ENCODE data around the gene POLR2B.
"Not testable (repeated sequence)": the region's sequence is repeated elsewhere in the genome, so short reads cannot be mapped to it uniquely, and the experiment has no call there.

The POLR2B gene

GRCh38 chr4:56978750-56979303, at the start of gene POLR2B:
POLR2B (plus strand) TSS chr4:56978896; CDS start chr4:56978986, 90 bp downstream.
- peak; percentile 86 for DNase-seq (ENCODE audit: low read depth)

DNA sequence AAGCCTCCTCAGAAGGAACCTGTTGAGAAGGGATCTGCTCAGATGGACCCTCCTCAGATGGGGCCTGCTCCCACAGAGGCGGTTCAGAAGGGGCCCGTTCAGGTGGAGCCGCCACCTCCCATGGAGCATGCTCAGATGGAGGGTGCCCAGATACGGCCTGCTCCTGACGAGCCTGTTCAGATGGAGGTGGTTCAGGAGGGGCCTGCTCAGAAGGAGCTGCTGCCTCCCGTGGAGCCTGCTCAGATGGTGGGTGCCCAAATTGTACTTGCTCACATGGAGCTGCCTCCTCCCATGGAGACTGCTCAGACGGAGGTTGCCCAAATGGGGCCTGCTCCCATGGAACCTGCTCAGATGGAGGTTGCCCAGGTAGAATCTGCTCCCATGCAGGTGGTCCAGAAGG, 48.1 kb upstream of the POLR2B start:
- DNase-seq (ENCODE audit: low read depth), result no peak

DNA sequence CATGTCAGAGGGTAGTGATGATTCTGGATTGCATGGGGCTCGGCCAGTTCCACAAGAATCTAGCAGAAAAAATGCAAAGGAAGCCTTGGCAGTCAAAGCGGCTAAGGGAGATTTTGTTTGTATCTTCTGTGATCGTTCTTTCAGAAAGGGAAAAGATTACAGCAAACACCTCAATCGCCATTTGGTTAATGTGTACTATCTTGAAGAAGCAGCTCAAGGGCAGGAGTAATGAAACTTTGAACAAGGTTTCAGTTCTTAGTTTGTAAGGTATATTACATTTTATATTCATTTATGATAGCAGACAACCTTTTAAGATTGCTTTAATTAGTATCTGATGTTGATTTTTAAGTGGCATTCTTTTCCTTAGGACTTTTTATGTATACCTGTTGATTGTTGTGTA, 46.8 kb upstream of the POLR2B start:
- no peak for DNase-seq (ENCODE audit: low read depth)

- no peak for DNase-seq (ENCODE audit: low read depth)
Measured at GRCh38 chr4:56937262-56937661, 41.4 kb upstream of the POLR2B start.

- not testable (repeated sequence) for DNase-seq (ENCODE audit: low read depth)
Measured at GRCh38 chr4:56939826-56940225, 38.9 kb upstream of the POLR2B start.

- DNase-seq (ENCODE audit: low read depth), result no peak
Measured at GRCh38 chr4:56940403-56940802, 38.3 kb upstream of the POLR2B start.

DNA sequence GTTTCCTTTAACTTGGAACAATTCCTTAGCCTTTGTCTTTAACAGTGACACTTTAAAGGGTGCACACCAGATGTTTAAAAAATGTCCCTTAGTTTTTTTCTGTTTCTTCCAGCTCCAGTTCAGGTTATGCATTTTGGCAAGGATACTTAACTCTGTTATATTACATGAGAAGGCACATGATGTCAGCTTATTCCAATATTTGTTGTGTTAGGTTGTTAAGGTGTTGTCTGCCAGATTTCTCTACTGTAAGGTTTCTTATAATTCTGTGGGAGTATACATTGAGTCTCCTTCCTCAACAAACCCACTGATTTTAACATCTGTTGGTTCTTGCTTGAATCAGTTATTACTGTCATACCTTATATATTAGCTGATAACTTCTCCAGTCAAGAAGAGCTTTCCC, 37.7 kb upstream of the POLR2B start:
- DNase-seq (ENCODE audit: low read depth), result no peak

- no peak for DNase-seq (ENCODE audit: low read depth)
Measured at GRCh38 chr4:56941403-56941802, 37.3 kb upstream of the POLR2B start.

DNA sequence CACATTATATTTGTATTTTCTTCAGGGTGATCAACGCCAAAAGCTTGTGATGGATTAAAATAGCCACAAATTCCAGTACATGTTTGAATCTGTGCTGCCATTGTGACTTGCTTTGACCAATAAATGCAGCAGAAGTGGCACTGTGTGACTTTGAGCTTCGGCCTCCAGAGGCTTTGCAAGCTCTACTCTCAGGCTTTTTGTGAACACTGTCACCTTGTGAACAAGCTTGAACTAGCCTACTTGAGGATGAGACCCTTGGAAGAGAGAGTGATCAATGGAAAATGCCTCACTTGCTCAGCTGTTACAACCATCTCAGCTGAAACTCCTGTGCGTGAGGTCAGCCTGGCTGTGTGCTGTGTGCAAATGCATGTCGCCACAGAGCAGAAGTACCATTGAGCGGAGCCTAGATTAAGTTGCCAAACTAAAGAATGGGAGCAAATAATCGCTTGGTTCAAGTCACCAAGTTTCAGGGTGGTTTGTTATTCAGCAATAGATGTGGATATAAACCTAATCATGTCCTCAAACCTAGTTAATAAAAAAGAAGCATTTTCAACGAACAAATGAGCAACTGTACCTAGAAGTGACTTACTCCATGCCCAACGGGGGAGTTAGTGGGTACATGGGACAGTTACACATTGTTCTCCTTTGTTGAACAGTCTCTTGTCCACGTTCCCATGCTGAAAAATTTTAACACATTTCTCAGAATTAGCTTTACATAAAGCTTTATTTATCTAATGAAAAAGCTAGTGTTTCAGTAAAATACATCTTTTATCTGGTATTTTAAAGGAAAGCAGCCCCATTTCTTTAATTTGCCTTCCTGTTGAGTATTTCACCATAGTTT, 24.8 kb upstream of the POLR2B start:
- no peak for DNase-seq (ENCODE audit: low read depth)

- no peak for DNase-seq (ENCODE audit: low read depth)
Measured at GRCh38 chr4:56958111-56958517, 20.6 kb upstream of the POLR2B start.

GRCh38 chr4:56959100-56959499, 19.6 kb upstream of the POLR2B start:
- DNase-seq (ENCODE audit: low read depth), result no peak

- DNase-seq (ENCODE audit: low read depth), result no peak
Measured at GRCh38 chr4:56961107-56961500, 17.6 kb upstream of the POLR2B start.

- no peak for DNase-seq (ENCODE audit: low read depth)
Measured at GRCh38 chr4:56971383-56971782, 7.3 kb upstream of the POLR2B start.

- DNase-seq (ENCODE audit: low read depth), result no peak
Measured at GRCh38 chr4:56972389-56972788, 6.3 kb upstream of the POLR2B start.

DNA sequence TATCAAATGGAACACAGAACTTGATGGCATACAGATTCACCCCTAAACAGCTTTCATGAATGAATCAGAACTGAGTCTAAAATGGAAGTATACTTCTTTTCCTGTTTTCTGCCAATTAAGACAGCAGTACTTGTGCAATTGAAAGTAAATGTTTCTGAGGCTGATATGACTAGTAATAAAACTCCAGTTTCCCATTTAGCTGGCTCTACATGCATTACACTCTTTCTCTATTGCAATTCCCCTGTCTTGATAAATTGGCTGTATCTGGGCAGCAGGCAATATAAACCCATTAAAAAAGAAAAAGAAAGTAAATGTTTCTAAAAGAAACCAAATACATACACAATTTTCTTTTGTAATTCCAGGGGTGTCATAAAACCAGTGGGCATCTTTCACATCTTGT, 5.9 kb upstream of the POLR2B start:
- DNase-seq (ENCODE audit: low read depth), result no peak

- DNase-seq (ENCODE audit: low read depth), result no peak
Measured at GRCh38 chr4:56973336-56973735, 5.4 kb upstream of the POLR2B start.

DNA sequence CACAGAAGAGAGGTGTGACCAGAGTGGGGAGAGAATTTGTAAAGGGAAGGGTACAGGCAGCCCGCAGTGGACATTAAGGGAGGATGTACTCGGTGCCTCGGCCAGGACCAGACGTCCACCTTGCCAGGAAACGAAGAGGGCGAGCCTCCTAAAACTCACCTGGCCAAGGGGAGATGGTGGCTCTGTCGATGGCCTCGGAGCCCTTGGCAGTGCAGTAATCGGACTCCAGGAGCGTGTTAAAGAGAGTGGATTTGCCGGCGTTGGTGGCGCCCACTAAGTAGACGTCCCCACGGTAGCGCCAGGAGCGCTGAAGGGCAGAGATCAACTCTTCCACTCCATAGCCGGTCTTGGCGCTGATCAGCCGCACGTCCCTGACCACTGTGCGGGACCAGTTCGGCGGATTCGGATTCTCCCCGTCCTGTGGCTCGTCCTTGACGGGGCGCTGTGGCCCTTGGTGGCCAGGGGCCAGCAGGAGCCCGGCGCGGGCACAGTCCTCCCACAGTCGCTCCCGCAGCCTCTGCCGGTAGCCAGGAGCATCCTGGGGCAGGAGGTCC, 2.3 kb upstream of the POLR2B start:
- no peak for DNase-seq (ENCODE audit: low read depth)

DNA sequence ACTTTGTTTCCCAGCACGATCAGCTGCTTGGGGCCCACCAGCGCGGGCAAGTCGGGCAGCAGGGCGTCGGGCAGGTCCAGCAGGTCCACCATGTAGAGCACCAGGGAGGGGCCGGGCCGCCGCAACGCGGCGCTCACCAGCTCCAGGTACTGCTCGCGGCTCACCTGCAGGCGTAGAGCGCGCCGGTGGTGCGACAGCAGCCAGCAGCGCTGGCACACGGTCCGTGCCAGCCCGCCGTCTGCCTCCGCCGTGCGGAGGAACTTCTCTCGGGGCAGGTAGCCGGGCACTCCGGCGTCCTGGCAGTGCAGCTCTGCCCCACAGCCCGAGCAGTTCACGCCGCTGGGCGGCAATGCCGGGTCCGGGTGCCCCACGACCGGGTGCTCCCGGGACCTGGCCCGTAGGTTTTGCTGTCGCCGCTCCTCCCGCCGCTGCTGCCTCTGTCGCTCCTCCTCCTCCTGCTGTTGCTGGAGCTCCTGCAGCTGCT, 1.8 kb upstream of the POLR2B start:
- no peak for DNase-seq (ENCODE audit: low read depth)

DNA sequence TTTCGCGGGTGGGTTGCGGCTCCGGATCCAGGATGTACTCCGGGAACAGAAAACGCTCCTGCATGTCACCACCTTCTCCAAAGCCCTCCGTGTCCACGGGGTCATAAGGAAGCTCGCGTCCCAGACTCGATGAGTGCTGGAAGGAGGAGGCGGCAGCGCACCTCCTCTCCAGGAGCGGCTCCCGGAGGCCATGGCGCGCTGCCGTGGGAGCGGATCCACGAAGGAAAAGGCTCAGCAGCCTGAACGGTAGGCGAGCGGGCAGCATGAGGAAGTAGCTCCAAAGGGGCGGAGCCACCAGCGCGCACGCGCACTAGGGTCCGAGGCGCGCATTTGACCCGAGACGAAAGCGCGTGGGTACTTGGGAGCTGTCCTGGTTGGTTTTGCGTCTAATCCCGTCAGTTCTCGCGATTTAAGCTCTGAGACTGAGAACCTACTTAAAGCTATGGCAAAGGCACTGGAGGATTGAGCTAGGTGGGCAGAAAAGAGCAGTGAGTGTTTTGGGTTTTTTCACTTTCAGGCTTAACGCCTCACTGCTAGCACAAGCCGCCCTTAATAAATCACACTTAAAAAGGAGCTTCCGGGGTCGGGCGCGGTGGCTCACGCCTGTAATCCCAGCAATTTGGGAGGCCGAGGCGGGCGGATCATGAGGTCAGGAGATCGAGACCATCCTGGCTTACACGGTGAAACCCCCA, 1.2 kb upstream of the POLR2B start, which contains the start of gene NOA1:
Gene NOA1 (minus strand): TSS at position 286 of the 692 bp plus-strand sequence. CDS start 21 bp downstream, at position 265.
- peak; percentile 95 for DNase-seq (ENCODE audit: low read depth)

DNA sequence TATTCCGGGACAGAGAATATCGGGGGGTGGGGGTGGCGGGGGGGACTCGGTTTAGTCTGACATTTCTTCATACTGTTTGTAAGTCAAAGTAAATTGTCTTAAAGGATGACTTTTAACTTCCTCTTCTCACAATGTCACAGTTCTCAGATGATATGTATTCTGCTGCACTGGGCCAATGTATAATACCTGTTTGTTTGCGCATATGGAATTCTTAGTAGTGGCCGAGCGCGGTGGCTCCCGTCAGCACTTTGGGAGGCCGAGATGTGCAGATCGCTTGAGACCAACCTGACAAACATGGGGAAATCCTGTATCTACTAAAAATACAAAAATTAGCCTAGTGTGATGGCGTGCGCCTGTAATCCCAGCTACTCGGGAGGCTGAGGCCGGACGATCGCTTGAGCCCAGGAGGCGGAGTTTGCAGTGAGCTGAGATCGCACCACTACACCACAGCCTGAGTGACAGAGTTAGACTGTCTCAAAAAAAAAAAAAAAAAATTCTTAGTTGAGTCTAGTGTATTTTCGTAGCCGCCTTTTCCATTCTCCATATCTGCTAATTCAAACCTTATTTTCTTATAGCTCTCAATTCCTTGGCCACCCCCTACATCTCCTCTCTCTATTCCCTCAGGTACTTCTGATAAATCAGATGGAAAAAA, 851 bp downstream of the POLR2B start:
- DNase-seq (ENCODE audit: low read depth), result no peak

DNA sequence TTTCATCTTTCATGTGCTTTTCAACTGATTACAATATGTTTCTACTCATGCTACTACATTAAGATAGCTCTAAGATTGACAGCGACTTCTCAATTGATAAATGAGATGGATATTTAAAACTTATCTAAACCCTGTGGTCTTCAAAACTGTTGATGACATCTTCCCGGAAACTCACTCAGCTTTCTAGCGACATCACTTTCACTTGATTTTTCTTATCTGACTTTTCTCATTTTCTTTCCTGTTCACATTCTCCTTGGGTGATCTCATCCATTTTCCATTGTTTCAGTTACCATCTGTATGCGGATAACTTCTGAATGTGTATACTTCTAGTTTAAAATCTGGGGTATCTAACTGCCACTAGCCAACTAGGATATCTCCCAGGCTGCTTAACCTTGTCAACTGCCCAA, 3.1 kb downstream of the POLR2B start:
- no peak for DNase-seq (ENCODE audit: low read depth)

- no peak for DNase-seq (ENCODE audit: low read depth)
Measured at GRCh38 chr4:56986192-56986591, 7.5 kb downstream of the POLR2B start.
